Measurements from ENCODE around the gene SPO11.

SPO11 gene

GRCh38 chr20:57369596-57369995, 40.0 kb downstream of the SPO11 start:
- peak; percentile 46 for DNase-seq (ENCODE audit: low read depth, low spot score)
- H3K4me3 ChIP-seq (ENCODE audit: low read length) = no peak overlapping the region

- H3K4me3 ChIP-seq (ENCODE audit: low read length) = no peak overlapping the region
- DNase-seq (ENCODE audit: low read depth, low spot score) = no peak
These were observed 40.7 kb downstream of the SPO11 start for GRCh38 chr20:57370316-57370715.

GRCh38 chr20:57371363-57371762, 41.8 kb downstream of the SPO11 start:
- H3K4me3 ChIP-seq (ENCODE audit: low read length) = no peak overlapping the region; the same call in 1 of the 2 replicates
- DNase-seq (ENCODE audit: low read depth, low spot score) = peak; percentile 91

- no peak for DNase-seq (ENCODE audit: low read depth, low spot score)
- no peak overlapping the region for H3K4me3 ChIP-seq (ENCODE audit: low read length)
These were observed 42.6 kb downstream of the SPO11 start for GRCh38 chr20:57372157-57372556.

GRCh38 chr20:57372581-57373350, 43.2 kb downstream of the SPO11 start:
- H3K4me3 ChIP-seq (ENCODE audit: low read length) = no peak overlapping the region
- no peak for DNase-seq (ENCODE audit: low read depth, low spot score)

GRCh38 chr20:57374343-57374930, 44.8 kb downstream of the SPO11 start:
- H3K4me3 ChIP-seq (ENCODE audit: low read length) = no peak overlapping the region
- DNase-seq (ENCODE audit: low read depth, low spot score) = no peak

GRCh38 chr20:57374931-57375651, 45.5 kb downstream of the SPO11 start:
- DNase-seq (ENCODE audit: low read depth, low spot score) = no peak
- no peak overlapping the region for H3K4me3 ChIP-seq (ENCODE audit: low read length)

GRCh38 chr20:57375652-57376230, 46.1 kb downstream of the SPO11 start:
- DNase-seq (ENCODE audit: low read depth, low spot score) = no peak

GRCh38 chr20:57377350-57377749, 47.7 kb downstream of the SPO11 start:
- DNase-seq (ENCODE audit: low read depth, low spot score) = no peak
- H3K4me3 ChIP-seq (ENCODE audit: low read length) = no peak overlapping the region

More at GRCh38 chr20:57375652-57376230, 46.1 kb downstream of the SPO11 start:
- H3K4me3 ChIP-seq (ENCODE audit: low read length) = no peak overlapping the region

GRCh38 chr20:57378107-57378506, 48.5 kb downstream of the SPO11 start:
- no peak for DNase-seq (ENCODE audit: low read depth, low spot score)

GRCh38 chr20:57378646-57379262, 49.2 kb downstream of the SPO11 start:
- no peak overlapping the region for H3K4me3 ChIP-seq (ENCODE audit: low read length)
- DNase-seq (ENCODE audit: low read depth, low spot score) = no peak

More at GRCh38 chr20:57378107-57378506, 48.5 kb downstream of the SPO11 start:
- no peak overlapping the region for H3K4me3 ChIP-seq (ENCODE audit: low read length)

GRCh38 chr20:57379263-57379647, 49.7 kb downstream of the SPO11 start:
- H3K4me3 ChIP-seq (ENCODE audit: low read length) = no peak overlapping the region
- DNase-seq (ENCODE audit: low read depth, low spot score) = peak; percentile 58

- DNase-seq (ENCODE audit: low read depth, low spot score) = peak; percentile 61
- no peak overlapping the region for H3K4me3 ChIP-seq (ENCODE audit: low read length)
These were observed 50.6 kb downstream of the SPO11 start for GRCh38 chr20:57380081-57380750.

- DNase-seq (ENCODE audit: low read depth, low spot score) = peak; percentile 74
- H3K4me3 ChIP-seq (ENCODE audit: low read length) = no peak overlapping the region
These were observed 52.2 kb downstream of the SPO11 start for GRCh38 chr20:57381596-57382503.

GRCh38 chr20:57382516-57382915, 52.9 kb downstream of the SPO11 start:
- H3K4me3 ChIP-seq (ENCODE audit: low read length) = no peak overlapping the region
- no peak for DNase-seq (ENCODE audit: low read depth, low spot score)

- no peak for DNase-seq (ENCODE audit: low read depth, low spot score)
- H3K4me3 ChIP-seq (ENCODE audit: low read length) = no peak overlapping the region
These were observed 54.1 kb downstream of the SPO11 start for GRCh38 chr20:57383447-57384347.

GRCh38 chr20:57384486-57384885, 54.9 kb downstream of the SPO11 start:
- DNase-seq (ENCODE audit: low read depth, low spot score) = no peak
- H3K4me3 ChIP-seq (ENCODE audit: low read length) = no peak overlapping the region
